ENCODE results near the gene SIX1. TPM values are rescaled to one million over a fixed set of nuclear protein-coding genes. Genes with fewer than 3 reads are reported as not detected.
A peak's percentile ranks its signal among the peaks of the same experiment; 100 is the strongest.

Gene SIX1
- total RNA-seq (46.2 TPM), polyA plus RNA-seq (ENCODE audit: insufficient read depth in 1 of 8, insufficient read length in 8 of 8, low replicate concordance in 1 of 8) (10 to 100 TPM; 50.2 to 86.3 (median 72.4) TPM)
- long read RNA-seq, donor 1, transcript SIX1-201 (2 exons, 3,996 nt), result major isoform, 17 of 17 reads
- long read RNA-seq, donor 1, partial matches to known transcripts, result 0 of 17 reads
- long read RNA-seq, donor 1, other reads (novel, unspliced or antisense), result 0 of 17 reads
- long read RNA-seq, donor 2, partial matches to known transcripts, result 0 of 3 reads
- long read RNA-seq, donor 2, other reads (novel, unspliced or antisense), result 0 of 3 reads
- long read RNA-seq, donor 3, transcript SIX1-201 (2 exons, 3,996 nt), result major isoform, 35 of 35 reads
- long read RNA-seq, donor 3, partial matches to known transcripts, result 0 of 35 reads
- long read RNA-seq, donor 3, other reads (novel, unspliced or antisense), result 0 of 35 reads
- long read RNA-seq, donor 4, transcript SIX1-201 (2 exons, 3,996 nt), result major isoform, 14 of 47 reads
- long read RNA-seq, donor 4, partial matches to known transcripts, result 33 of 47 reads
- long read RNA-seq, donor 4, other reads (novel, unspliced or antisense), result 0 of 47 reads
- long read RNA-seq, donor 5, transcript SIX1-201 (2 exons, 3,996 nt), result major isoform, 55 of 58 reads
- long read RNA-seq, donor 5, partial matches to known transcripts, result 0 of 58 reads
- long read RNA-seq, donor 5, other reads (novel, unspliced or antisense), result 0 of 58 reads
- long read RNA-seq, donor 6, transcript SIX1-201 (2 exons, 3,996 nt), result major isoform, 56 of 67 reads
- long read RNA-seq, donor 6, partial matches to known transcripts, result 7 of 67 reads
- long read RNA-seq, donor 6, other reads (novel, unspliced or antisense), result 0 of 67 reads
- long read RNA-seq, donor 7, transcript SIX1-201 (2 exons, 3,996 nt), result major isoform, 30 of 32 reads
- long read RNA-seq, donor 7, partial matches to known transcripts, result 0 of 32 reads
- long read RNA-seq, donor 7, other reads (novel, unspliced or antisense), result 0 of 32 reads
- long read RNA-seq, donor 8, transcript SIX1-201 (2 exons, 3,996 nt), result major isoform, 19 of 20 reads
- long read RNA-seq, donor 8, partial matches to known transcripts, result 0 of 20 reads
- long read RNA-seq, donor 8, other reads (novel, unspliced or antisense), result 0 of 20 reads
- long read RNA-seq, donor 9, transcript SIX1-201 (2 exons, 3,996 nt), result major isoform, 40 of 40 reads
- long read RNA-seq, donor 9, partial matches to known transcripts, result 0 of 40 reads
- long read RNA-seq, donor 9, other reads (novel, unspliced or antisense), result 0 of 40 reads
- long read RNA-seq, donor 10, transcript SIX1-201 (2 exons, 3,996 nt), result major isoform, 38 of 43 reads
- long read RNA-seq, donor 10, partial matches to known transcripts, result 5 of 43 reads
- long read RNA-seq, donor 10, other reads (novel, unspliced or antisense), result 0 of 43 reads
- long read RNA-seq, donor 11, transcript SIX1-201 (2 exons, 3,996 nt), result major isoform, 36 of 37 reads
- long read RNA-seq, donor 11, partial matches to known transcripts, result 0 of 37 reads
- long read RNA-seq, donor 11, other reads (novel, unspliced or antisense), result 0 of 37 reads

- Histone ChIP-seq H3K4me1 (ENCODE audit: control insufficient read depth, insufficient read depth, low read length) (peaks cover 29% of the 10 kb centered on the region), H3K27ac (ENCODE audit: low read length) (peak within 1 kb of the TSS; percentile 95), H3K9me3 (replicated peaks; ENCODE audit: control insufficient read depth, low read depth, low read length) (no peaks in the 10 kb centered on the region), H3K36me3 (ENCODE audit: control insufficient read depth, insufficient read depth, low read length) (peaks cover 18% of the 10 kb centered on the region), H3K4me3 (ENCODE audit: low read length) (peak within 1 kb of the TSS; percentile 92), H3K27me3 (ENCODE audit: control insufficient read depth, insufficient read depth, low read length) (peaks cover 66% of the 10 kb centered on the region)
- 0% methylated on average over 68 of the region's 79 CpGs for WGBS (ENCODE audit: insufficient coverage)
- DNase-seq, result peak; percentile 98
Observed at GRCh38 chr14:60648934-60649874, at the start of gene SIX1. SIX1 (minus strand) TSS chr14:60649477; CDS start chr14:60649189, 288 bp downstream.

- no peaks in the 10 kb centered on the region for H3K27me3 ChIP-seq (ENCODE audit: control insufficient read depth, insufficient read depth, low read length)
- H3K9me3 ChIP-seq (replicated peaks; ENCODE audit: control insufficient read depth, low read depth, low read length), result peaks cover 7% of the 10 kb centered on the region
- H3K27ac ChIP-seq (ENCODE audit: low read length), result no peak overlapping the region
- no peak for DNase-seq
- WGBS (ENCODE audit: insufficient coverage), result no CpG with 5 or more reads among the region's 4 CpGs
- H3K4me3 ChIP-seq (ENCODE audit: low read length), result no peak overlapping the region
- no peaks in the 10 kb centered on the region for H3K4me1 ChIP-seq (ENCODE audit: control insufficient read depth, insufficient read depth, low read length)
- H3K36me3 ChIP-seq (ENCODE audit: control insufficient read depth, insufficient read depth, low read length), result no peaks in the 10 kb centered on the region
Observed at GRCh38 chr14:60695327-60695726, 46.0 kb upstream of the SIX1 start.

DNA sequence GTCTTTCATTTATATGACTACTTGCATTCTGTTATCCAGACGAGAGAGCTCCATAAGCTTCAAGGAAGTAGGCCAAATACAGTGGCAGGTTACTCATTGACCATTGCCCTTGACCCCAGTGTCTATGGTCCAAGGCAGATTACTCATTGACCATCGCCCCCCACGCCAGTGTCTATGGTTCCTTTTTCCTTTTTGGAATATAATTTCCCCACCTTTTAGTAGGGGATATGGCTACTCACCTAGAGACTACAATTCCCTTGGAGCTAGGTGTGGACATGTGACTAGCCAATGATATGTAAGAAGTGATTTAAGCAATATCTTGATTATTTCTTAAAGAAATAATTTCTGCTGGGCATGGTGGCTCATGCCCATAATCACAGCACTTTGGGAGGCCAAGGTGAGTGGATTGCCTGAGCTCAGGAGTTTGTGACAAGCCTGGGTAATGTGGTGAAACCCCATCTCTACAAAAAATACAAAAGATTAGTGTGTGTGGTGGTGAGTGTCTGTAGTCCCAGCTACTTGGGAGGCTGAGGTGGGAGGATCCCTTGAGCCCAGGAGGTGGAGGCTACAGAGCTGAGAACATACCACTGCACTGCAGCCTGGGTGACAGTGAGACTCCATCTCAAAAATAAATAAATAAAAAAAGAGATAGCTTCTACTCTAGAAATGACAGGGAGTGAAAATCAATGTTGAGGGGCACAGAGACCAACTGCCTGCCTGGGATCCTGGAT, 42.3 kb upstream of the SIX1 start:
- 80% methylated on average over 1 of the region's 3 CpGs for WGBS (ENCODE audit: insufficient coverage)
- H3K4me3 ChIP-seq (ENCODE audit: low read length), result no peak overlapping the region
- no peaks in the 10 kb centered on the region for H3K27me3 ChIP-seq (ENCODE audit: control insufficient read depth, insufficient read depth, low read length)
- no peaks in the 10 kb centered on the region for H3K4me1 ChIP-seq (ENCODE audit: control insufficient read depth, insufficient read depth, low read length)
- DNase-seq, result no peak
- H3K27ac ChIP-seq (ENCODE audit: low read length), result no peak overlapping the region
- no peaks in the 10 kb centered on the region for H3K36me3 ChIP-seq (ENCODE audit: control insufficient read depth, insufficient read depth, low read length)
- no peaks in the 10 kb centered on the region for H3K9me3 ChIP-seq (replicated peaks; ENCODE audit: control insufficient read depth, low read depth, low read length)

DNA sequence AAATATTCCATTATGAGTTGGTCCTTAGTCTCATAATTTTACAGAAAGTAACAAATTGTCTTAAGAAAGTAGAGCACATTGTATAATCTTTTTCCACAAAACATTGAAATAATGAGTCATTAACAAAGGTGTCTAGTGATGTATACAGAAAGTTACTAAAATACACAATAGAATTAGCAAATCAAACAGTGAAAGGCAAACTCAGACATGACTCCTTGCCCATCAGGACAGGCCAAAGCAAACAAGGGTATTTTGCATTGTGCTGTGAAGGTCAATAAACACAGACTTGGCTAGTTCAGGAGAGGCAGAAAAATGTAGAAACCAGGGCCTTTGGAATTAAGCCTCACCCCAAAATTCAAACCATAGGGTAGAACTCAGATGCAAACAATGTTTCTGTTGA, 37.6 kb upstream of the SIX1 start:
- Histone ChIP-seq H3K4me1 (ENCODE audit: control insufficient read depth, insufficient read depth, low read length) (no peaks in the 10 kb centered on the region), H3K4me3 (ENCODE audit: low read length) (no peak overlapping the region), H3K36me3 (ENCODE audit: control insufficient read depth, insufficient read depth, low read length) (no peaks in the 10 kb centered on the region), H3K9me3 (replicated peaks; ENCODE audit: control insufficient read depth, low read depth, low read length) (no peaks in the 10 kb centered on the region), H3K27ac (ENCODE audit: low read length) (no peak overlapping the region), H3K27me3 (ENCODE audit: control insufficient read depth, insufficient read depth, low read length) (no peaks in the 10 kb centered on the region)
- DNase-seq, result no peak

- Histone ChIP-seq H3K27me3 (ENCODE audit: control insufficient read depth, insufficient read depth, low read length) (no peaks in the 10 kb centered on the region), H3K36me3 (ENCODE audit: control insufficient read depth, insufficient read depth, low read length) (no peaks in the 10 kb centered on the region), H3K4me1 (ENCODE audit: control insufficient read depth, insufficient read depth, low read length) (no peaks in the 10 kb centered on the region), H3K4me3 (ENCODE audit: low read length) (no peak overlapping the region), H3K9me3 (replicated peaks; ENCODE audit: control insufficient read depth, low read depth, low read length) (no peaks in the 10 kb centered on the region), H3K27ac (ENCODE audit: low read length) (no peak overlapping the region)
- no peak for DNase-seq
- WGBS (ENCODE audit: insufficient coverage), result 50% methylated on average over 2 of the region's 2 CpGs
Observed at GRCh38 chr14:60684203-60684602, 34.9 kb upstream of the SIX1 start.

- Histone ChIP-seq H3K36me3 (ENCODE audit: control insufficient read depth, insufficient read depth, low read length) (no peaks in the 10 kb centered on the region), H3K27me3 (ENCODE audit: control insufficient read depth, insufficient read depth, low read length) (no peaks in the 10 kb centered on the region), H3K9me3 (replicated peaks; ENCODE audit: control insufficient read depth, low read depth, low read length) (no peaks in the 10 kb centered on the region), H3K4me3 (ENCODE audit: low read length) (no peak overlapping the region), H3K4me1 (ENCODE audit: control insufficient read depth, insufficient read depth, low read length) (no peaks in the 10 kb centered on the region), H3K27ac (ENCODE audit: low read length) (no peak overlapping the region)
- DNase-seq, result no peak
Observed at GRCh38 chr14:60681271-60681670, 32.0 kb upstream of the SIX1 start.

DNA sequence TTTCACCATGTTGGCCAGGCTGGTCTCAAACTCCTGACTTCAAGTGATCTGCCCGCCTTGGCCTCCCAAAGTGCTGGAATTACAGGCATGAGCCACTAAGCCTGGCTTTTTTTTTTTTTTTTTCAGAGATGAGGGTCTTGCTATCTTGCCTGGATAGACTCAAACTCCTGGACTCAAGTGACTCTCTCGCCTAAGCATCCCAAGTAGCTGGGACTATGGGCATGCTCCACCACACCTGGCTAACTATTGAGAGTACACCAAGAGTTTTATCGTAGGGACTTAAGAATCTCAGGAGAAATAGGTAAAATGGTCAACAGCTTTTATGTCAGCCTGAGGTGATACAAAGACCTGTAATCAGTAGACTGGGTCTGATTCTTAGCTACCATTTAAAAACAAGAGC, 31.2 kb upstream of the SIX1 start:
- WGBS (ENCODE audit: insufficient coverage), result 92% methylated on average over 2 of the region's 3 CpGs
- no peak for DNase-seq
- no peak overlapping the region for H3K4me3 ChIP-seq (ENCODE audit: low read length)
- no peaks in the 10 kb centered on the region for H3K36me3 ChIP-seq (ENCODE audit: control insufficient read depth, insufficient read depth, low read length)
- no peaks in the 10 kb centered on the region for H3K27me3 ChIP-seq (ENCODE audit: control insufficient read depth, insufficient read depth, low read length)
- H3K4me1 ChIP-seq (ENCODE audit: control insufficient read depth, insufficient read depth, low read length), result no peaks in the 10 kb centered on the region
- H3K27ac ChIP-seq (ENCODE audit: low read length), result no peak overlapping the region
- no peaks in the 10 kb centered on the region for H3K9me3 ChIP-seq (replicated peaks; ENCODE audit: control insufficient read depth, low read depth, low read length)

- Histone ChIP-seq H3K36me3 (ENCODE audit: control insufficient read depth, insufficient read depth, low read length) (no peaks in the 10 kb centered on the region), H3K27ac (ENCODE audit: low read length) (no peak overlapping the region), H3K4me3 (ENCODE audit: low read length) (no peak overlapping the region), H3K27me3 (ENCODE audit: control insufficient read depth, insufficient read depth, low read length) (no peaks in the 10 kb centered on the region), H3K9me3 (replicated peaks; ENCODE audit: control insufficient read depth, low read depth, low read length) (no peaks in the 10 kb centered on the region), H3K4me1 (ENCODE audit: control insufficient read depth, insufficient read depth, low read length) (no peaks in the 10 kb centered on the region)
- WGBS (ENCODE audit: insufficient coverage), result 93% methylated on average over 2 of the region's 4 CpGs
- DNase-seq, result no peak
Observed at GRCh38 chr14:60679566-60680258, 30.4 kb upstream of the SIX1 start.

All from muscle of leg (tissue), 16 donors.